ELR (cell line): ENCODE measurements around the gene LHX8.
A peak's percentile ranks its signal among the peaks of the same experiment; 100 is the strongest.
"Not testable (repeated sequence)": the region's sequence is repeated elsewhere in the genome, so short reads cannot be mapped to it uniquely, and the experiment has no call there.

Experiments
- DNase-seq: peaks from one replicate; pipeline ENCODE4 v3.0.0-alpha.2; 2015; ENCODE audit warnings: low read depth

Gene LHX8

DNA sequence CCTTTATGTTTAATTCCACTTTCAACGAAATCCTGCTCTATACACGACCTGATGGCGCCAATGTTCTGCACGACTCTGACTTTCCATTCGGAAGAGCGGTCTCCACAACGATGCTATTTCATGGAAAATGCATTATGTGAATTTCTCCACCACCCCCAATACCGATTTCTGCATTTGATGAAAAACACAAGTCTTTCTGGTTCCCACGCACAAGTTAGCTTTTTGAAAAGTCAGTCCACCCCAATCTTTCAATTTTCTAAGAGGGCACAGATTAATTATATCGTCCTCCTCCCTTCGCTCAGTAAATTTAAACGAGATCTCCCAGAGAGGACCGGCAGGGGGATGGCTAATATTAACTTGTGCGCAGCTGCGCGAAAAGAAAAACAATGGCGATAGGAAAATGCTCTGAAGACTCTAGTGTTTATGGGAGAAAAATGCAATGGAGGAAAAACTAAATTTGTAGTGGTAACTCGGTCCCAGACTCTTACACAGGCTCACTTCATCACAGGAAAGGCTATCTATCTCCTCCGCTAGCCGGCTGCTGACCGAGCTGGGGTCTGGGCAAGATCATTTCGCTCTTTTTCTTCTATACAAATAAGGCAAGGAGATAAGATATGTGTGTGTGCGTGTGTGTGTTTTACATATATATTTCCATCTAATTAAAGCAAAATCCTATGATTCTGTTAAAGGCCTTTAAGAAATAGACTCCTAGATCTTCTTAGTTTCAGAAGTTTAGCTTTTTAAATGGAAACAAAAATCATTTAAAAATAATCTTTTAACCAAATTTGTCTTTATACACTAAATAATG is 1.2 kb upstream of the LHX8 start:
- DNase-seq: no peak

- DNase-seq: no peak
These were observed 722 bp downstream of the LHX8 start for GRCh38 chr1:75134647-75135572.

DNA sequence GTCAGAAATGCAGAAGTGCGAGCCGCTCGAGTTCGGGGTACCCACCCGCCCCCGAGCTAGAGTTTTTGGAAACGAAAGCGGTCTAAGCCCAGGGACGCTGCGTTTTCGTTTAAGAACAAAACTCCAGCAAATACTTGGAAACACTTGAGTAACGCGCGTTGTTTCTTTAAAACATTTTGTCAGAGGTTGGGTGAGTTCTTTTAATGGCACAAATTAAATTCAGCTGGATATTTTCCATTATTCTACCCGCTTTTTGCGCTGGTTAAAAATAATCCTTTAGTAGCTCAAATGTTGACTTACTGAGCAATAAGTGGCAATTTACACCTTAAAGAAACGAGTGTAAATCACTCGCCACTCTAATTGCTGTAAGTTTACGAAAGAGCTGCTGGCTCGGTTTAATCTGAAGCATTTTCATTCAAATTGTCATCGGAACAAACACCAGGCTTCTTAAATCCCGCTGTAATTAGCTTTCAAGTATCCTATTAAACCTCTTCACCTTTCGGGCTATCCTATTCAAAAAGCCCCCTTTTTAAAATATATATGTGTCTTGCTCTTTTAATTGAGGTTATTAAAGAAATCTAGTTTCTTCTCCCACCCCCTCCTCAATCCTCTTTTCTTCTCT is 1.5 kb downstream of the LHX8 start:
- DNase-seq: no peak

- DNase-seq: no peak
These were observed 2.1 kb downstream of the LHX8 start for GRCh38 chr1:75136195-75136815.

- peak; percentile 28 for DNase-seq
These were observed 2.9 kb downstream of the LHX8 start for GRCh38 chr1:75136921-75137641.

DNA sequence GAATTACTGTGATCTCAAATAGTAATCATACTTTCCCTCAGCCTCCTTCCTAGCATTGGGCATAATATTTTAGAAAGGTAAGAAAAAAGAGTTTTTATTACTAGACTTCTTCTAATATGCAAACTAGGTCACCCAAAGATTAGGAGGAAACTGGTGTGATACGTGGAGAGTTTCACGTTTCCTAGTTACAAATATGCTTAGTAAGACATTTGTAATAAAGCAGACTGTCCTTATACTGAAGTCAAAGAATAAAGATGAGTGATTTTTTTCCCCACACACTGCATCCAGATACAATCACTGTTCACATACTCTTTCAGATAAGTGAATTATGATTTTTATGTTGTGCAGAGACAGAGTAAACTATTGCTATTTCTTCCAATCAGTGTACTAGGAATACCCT is 17.9 kb downstream of the LHX8 start:
- no peak for DNase-seq

DNA sequence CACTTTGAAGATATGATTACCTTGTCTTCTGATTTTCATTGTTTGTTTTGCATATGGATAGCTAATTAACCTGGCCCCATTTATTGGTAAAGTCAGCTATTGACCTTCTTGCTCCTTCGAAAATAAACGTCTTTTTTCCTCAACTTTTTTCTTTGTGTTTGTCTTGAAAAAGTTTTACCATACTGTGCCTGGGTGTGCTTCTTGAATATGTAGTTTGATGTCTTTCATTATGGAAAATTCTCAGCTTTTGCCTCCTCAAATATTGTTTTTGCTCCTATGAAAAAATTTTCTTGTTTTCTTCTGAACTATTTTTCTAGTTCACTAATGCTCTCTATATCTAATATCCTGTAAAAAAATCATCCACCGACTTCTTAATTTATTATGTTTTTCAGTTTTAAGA is 25.0 kb downstream of the LHX8 start:
- DNase-seq: no peak

DNA sequence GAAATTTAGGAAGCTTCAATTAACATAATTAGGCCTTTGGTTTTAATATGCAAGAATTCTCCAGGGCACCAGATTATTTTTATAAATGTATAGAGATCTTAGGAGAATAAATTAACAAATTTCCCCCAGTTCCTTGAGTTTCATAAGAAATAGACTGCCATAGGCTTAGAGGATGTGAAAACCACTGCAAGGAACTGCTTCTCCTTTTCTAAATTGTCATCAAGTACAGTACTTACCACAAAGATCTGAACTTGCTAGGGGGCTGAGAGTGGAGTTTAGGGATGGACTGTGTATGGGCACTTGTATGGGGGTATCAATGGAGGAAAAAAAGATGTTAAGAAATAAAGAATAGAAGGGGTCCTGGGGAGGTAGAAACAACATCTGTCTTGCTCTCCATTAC is 31.1 kb downstream of the LHX8 start:
- no peak for DNase-seq

- DNase-seq: no peak
These were observed 32.6 kb downstream of the LHX8 start for GRCh38 chr1:75166821-75167220.

DNA sequence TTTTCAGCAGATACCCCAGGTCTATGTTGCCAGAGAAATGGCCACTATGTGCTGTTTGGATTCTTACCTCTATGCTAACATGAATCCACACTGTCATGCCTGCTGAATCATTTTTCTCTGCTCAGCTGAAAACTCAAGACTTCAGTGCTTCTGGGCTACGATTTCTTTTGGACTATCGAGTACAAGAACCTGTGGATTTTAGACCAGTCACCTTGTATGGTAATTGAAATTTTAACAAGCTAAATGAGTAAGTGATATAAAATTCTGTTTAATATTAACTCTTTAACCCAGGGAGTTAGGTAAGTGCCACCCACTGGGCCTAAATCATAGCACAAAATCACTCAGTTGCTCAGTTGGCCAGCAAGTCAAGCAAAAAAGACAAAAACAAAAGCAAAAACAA is 35.8 kb downstream of the LHX8 start:
- no peak for DNase-seq

DNA sequence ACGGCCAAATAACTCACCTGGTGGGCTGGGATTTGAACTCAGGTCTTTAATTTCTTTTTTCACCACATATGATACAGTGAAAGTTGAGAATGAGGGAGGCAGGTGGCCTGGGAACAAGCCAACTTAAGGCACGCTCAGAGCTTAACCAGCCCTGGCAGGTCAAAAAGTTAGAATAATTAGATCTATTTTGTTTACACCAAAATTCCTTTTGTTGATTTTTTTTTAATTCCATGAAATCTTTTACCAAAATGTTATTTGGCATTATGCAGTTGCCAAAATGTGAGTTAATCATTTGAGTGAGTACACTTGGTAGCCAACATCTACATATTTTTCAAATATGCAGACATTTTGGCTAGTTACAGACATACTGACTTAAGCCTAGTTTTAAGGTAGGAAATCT is 36.8 kb downstream of the LHX8 start:
- no peak for DNase-seq

- no peak for DNase-seq
These were observed 37.7 kb downstream of the LHX8 start for GRCh38 chr1:75171876-75172275.

- DNase-seq: no peak
These were observed 38.4 kb downstream of the LHX8 start for GRCh38 chr1:75172556-75172955.

GRCh38 chr1:75174031-75174760 is 40.0 kb downstream of the LHX8 start:
- DNase-seq: no peak

- not testable (repeated sequence) for DNase-seq
These were observed 47.2 kb downstream of the LHX8 start for GRCh38 chr1:75181214-75181955.

GRCh38 chr1:75188892-75189291 is 54.7 kb downstream of the LHX8 start:
- DNase-seq: no peak

DNA sequence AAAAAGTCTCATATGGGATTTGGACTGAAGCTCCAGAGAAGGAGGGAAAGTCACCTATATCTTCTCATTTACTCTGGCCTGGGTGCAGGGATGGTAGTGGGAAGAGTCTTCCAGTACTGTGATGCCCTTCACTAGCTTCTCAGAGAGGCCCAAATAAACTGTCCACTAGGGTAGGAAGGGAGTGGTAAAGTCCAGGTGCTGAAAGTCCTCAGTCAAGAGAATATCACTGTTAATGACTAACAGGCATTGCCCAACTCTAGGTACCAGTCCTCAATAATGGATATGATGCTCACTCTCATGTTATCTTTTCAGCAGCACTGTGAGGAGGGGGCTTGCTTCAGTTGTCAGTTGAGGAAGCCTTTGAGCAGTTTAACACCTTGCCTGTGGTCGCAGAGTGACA is 64.0 kb downstream of the LHX8 start:
- no peak for DNase-seq

DNA sequence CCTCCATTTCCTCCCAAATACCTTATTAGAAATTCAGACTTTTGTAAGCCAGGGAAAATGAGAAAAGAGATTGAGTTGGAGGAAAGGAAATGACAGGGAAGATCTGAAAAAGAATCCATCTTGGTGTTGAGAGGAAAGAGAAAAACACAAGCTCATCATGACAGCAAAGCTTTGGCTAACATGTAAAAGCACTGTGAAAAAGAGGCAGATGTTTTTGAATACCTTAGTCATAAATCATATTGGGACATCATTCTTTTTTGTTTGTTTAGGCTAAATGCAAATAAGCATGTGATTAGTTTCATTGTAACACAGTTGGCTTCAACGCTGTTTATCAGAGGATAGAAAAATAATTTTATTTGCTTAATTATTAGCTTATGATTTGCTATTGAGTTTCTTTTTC is 64.6 kb downstream of the LHX8 start:
- no peak for DNase-seq

DNA sequence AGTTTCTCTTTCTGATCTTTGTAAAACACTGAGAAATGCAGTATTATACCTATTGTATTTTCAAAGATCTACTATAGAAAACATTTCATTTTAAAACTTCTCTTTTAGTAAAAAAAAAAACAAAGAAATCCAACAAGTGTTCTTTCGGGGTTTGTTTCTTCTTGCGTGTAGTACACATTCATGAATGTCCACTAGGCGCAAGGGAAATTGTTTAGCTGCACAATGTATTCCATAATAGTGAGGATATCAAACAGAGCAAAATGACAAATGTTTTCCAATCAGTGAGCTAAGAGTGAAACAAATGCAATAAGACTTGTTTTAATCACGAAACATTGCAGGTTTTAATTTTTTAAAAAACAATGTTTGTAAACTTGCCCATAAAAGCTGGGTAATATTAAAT is 68.6 kb downstream of the LHX8 start:
- DNase-seq: no peak
